GM18498 (cell line): Measurements from ENCODE around the gene PLK2.

Experiments used
- ATAC-seq: cut with Tn5 transposase; IDR thresholded peaks from one replicate; pipeline ENCODE4 v1.9.1; 2021; ENCODE audit warnings: mild to moderate bottlenecking, moderate library complexity; ENCODE audit not compliant: unreplicated experiment

The PLK2 gene

GRCh38 chr5:58481066-58481676 is 21.3 kb upstream of the PLK2 start:
- no peak for ATAC-seq

- ATAC-seq, result no peak
Observed at GRCh38 chr5:58477760-58478376, 18.0 kb upstream of the PLK2 start.

- no peak for ATAC-seq
Observed at GRCh38 chr5:58475404-58475803, 15.5 kb upstream of the PLK2 start.

GRCh38 chr5:58469896-58470295 is 10.0 kb upstream of the PLK2 start:
- no peak for ATAC-seq

GRCh38 chr5:58466939-58467338 is 7.1 kb upstream of the PLK2 start:
- ATAC-seq, result peak; percentile 99

GRCh38 chr5:58462623-58463230 is 2.8 kb upstream of the PLK2 start:
- no peak for ATAC-seq

- no peak for ATAC-seq
Observed at GRCh38 chr5:58462154-58462553, 2.3 kb upstream of the PLK2 start.

GRCh38 chr5:58460732-58461286 is 923 bp upstream of the PLK2 start:
- ATAC-seq, result peak; percentile 74

- ATAC-seq, result peak; percentile 6
Observed at GRCh38 chr5:58459146-58460001, 512 bp downstream of the PLK2 start.

GRCh38 chr5:58458743-58459145 is 1.1 kb downstream of the PLK2 start:
- ATAC-seq, result no peak

- ATAC-seq, result no peak
Observed at GRCh38 chr5:58458141-58458742, 1.6 kb downstream of the PLK2 start.

- ATAC-seq, result no peak
Observed at GRCh38 chr5:58457050-58457449, 2.8 kb downstream of the PLK2 start.

GRCh38 chr5:58456486-58456885 is 3.4 kb downstream of the PLK2 start:
- ATAC-seq, result no peak

GRCh38 chr5:58456026-58456425 is 3.9 kb downstream of the PLK2 start:
- ATAC-seq, result no peak

- ATAC-seq, result no peak
Observed at GRCh38 chr5:58455480-58455879, 4.4 kb downstream of the PLK2 start.

- ATAC-seq, result no peak
Observed at GRCh38 chr5:58455066-58455465, 4.8 kb downstream of the PLK2 start.

- ATAC-seq, result no peak
Observed at GRCh38 chr5:58454025-58454424, 5.9 kb downstream of the PLK2 start.

- ATAC-seq, result no peak
Observed at GRCh38 chr5:58453306-58453705, 6.6 kb downstream of the PLK2 start.

- ATAC-seq, result no peak
Observed at GRCh38 chr5:58452566-58453258, 7.2 kb downstream of the PLK2 start.
